Measurements from ENCODE around the gene PTK7. TPM values are rescaled to one million over a fixed set of nuclear protein-coding genes. Genes with fewer than 3 reads are reported as not detected.

The PTK7 gene
- total RNA-seq, 6 donors from 2014 or later = 68.6 to 180 (median 89.4) TPM

- DNase-seq (no peak), ATAC-seq (ENCODE audit: low FRiP score in 2 of 2) (no peak)
- WGBS, 2 donors = 80 to 93% methylated on average over 2 of the region's 2 CpGs
- H3K4me1 ChIP-seq = no peaks in the 10 kb centered on the region
- no peaks in the 10 kb centered on the region for H3K9me3 ChIP-seq
- H3K27me3 ChIP-seq = no peaks in the 10 kb centered on the region
- no peak for TF ChIP-seq POLR2AphosphoS5 (IDR thresholded peaks at IDR 0.05)
- TF ChIP-seq CTCF (IDR thresholded peaks at IDR 0.05) = no peak
- no peak for TF ChIP-seq POLR2A (IDR thresholded peaks at IDR 0.05)
- no peak for TF ChIP-seq EP300 (IDR thresholded peaks at IDR 0.05)
- H3K4me3 ChIP-seq = no peak overlapping the region
- peaks cover 23 to 96% (median 58%) of the 10 kb centered on the region in 4 donors for H3K36me3 ChIP-seq
- no peak overlapping the region for H3K27ac ChIP-seq
Observed at GRCh38 chr6:43034190-43034525, 42.0 kb upstream of the PTK7 start.

- TF ChIP-seq POLR2A (IDR thresholded peaks at IDR 0.05) (no peak), EP300 (IDR thresholded peaks at IDR 0.05) (no peak), CTCF (IDR thresholded peaks at IDR 0.05) (no peak), POLR2AphosphoS5 (IDR thresholded peaks at IDR 0.05) (no peak)
- Histone ChIP-seq H3K4me1 (no peaks in the 10 kb centered on the region), H3K27me3 (no peaks in the 10 kb centered on the region), H3K36me3 (peaks cover 14 to 94% (median 51%) of the 10 kb centered on the region in 4 donors), H3K4me3 (no peak overlapping the region), H3K27ac (no peak overlapping the region), H3K9me3 (no peaks in the 10 kb centered on the region)
- ATAC-seq (ENCODE audit: low FRiP score in 2 of 2) (no peak), DNase-seq (no peak)
- WGBS, 2 donors = 80 to 91% methylated on average over 4 of the region's 4 CpGs
Observed at GRCh38 chr6:43035495-43036194, 40.5 kb upstream of the PTK7 start.

GRCh38 chr6:43036712-43037111 is 39.4 kb upstream of the PTK7 start:
- Histone ChIP-seq H3K27me3 (no peaks in the 10 kb centered on the region), H3K27ac (no peak overlapping the region), H3K4me3 (no peak overlapping the region), H3K4me1 (no peaks in the 10 kb centered on the region), H3K36me3 (peaks cover 12 to 92% (median 49%) of the 10 kb centered on the region in 4 donors), H3K9me3 (no peaks in the 10 kb centered on the region)
- no peak for DNase-seq
- WGBS, 2 donors = 94 to 95% methylated on average over 9 of the region's 9 CpGs
- TF ChIP-seq EP300 (IDR thresholded peaks at IDR 0.05) (no peak), POLR2AphosphoS5 (IDR thresholded peaks at IDR 0.05) (no peak), CTCF (IDR thresholded peaks at IDR 0.05) (no peak), POLR2A (IDR thresholded peaks at IDR 0.05) (no peak)
- no peak for ATAC-seq (ENCODE audit: low FRiP score in 2 of 2)

- Histone ChIP-seq H3K4me3 (no peak overlapping the region), H3K27me3 (no peaks in the 10 kb centered on the region), H3K9me3 (no peaks in the 10 kb centered on the region), H3K4me1 (no peaks in the 10 kb centered on the region), H3K27ac (no peak overlapping the region), H3K36me3 (peaks cover 12 to 88% (median 50%) of the 10 kb centered on the region in 4 donors)
- DNase-seq (no peak), ATAC-seq (ENCODE audit: low FRiP score in 2 of 2) (no peak)
- WGBS, 2 donors = 88 to 92% methylated on average over 5 of the region's 5 CpGs
- TF ChIP-seq POLR2AphosphoS5 (IDR thresholded peaks at IDR 0.05) (no peak), CTCF (IDR thresholded peaks at IDR 0.05) (no peak), EP300 (IDR thresholded peaks at IDR 0.05) (no peak), POLR2A (IDR thresholded peaks at IDR 0.05) (no peak)
Observed at GRCh38 chr6:43037197-43037596, 38.9 kb upstream of the PTK7 start.

- H3K9me3 ChIP-seq = no peaks in the 10 kb centered on the region
- no peak overlapping the region for H3K4me3 ChIP-seq
- peaks cover 12 to 87% (median 53%) of the 10 kb centered on the region in 4 donors for H3K36me3 ChIP-seq
- H3K27me3 ChIP-seq = no peaks in the 10 kb centered on the region
- 88 to 95% methylated on average over 8 to 9 of the region's 9 CpGs for WGBS, 2 donors
- no peak overlapping the region for H3K27ac ChIP-seq
- no peaks in the 10 kb centered on the region for H3K4me1 ChIP-seq
- TF ChIP-seq POLR2AphosphoS5 (IDR thresholded peaks at IDR 0.05) (no peak), CTCF (IDR thresholded peaks at IDR 0.05) (no peak), POLR2A (IDR thresholded peaks at IDR 0.05) (no peak), EP300 (IDR thresholded peaks at IDR 0.05) (no peak)
- DNase-seq = no peak
- ATAC-seq (ENCODE audit: low FRiP score in 2 of 2) = peak in 1 of 2 donors; percentile 50
Observed at GRCh38 chr6:43037706-43038105, 38.4 kb upstream of the PTK7 start.
